Body of pancreas (tissue), 4 donors: ENCODE results near the gene CDH4.

Source experiments
- POLR2A ChIP-seq, 3 donors: fragments of 450-650 bp; IDR thresholded peaks; one replicate each; pipeline ENCODE4 v1.6.1; 2016; ENCODE audit warnings: antibody characterized with exemption in 3 of 3, mild to moderate bottlenecking in 2 of 3
- TF ChIP-seq, protein P1 (sequence below), 7 experiments: fragments of 450-650 bp in 4 of 7; fragments of 200-600 bp in 3 of 7; sonication (generic) in 3 of 7; IDR thresholded peaks; one replicate each; pipeline ENCODE4 v1.5.1; 2016 to 2019; ENCODE audit warnings: antibody characterized with exemption in 7 of 7

DNA sequence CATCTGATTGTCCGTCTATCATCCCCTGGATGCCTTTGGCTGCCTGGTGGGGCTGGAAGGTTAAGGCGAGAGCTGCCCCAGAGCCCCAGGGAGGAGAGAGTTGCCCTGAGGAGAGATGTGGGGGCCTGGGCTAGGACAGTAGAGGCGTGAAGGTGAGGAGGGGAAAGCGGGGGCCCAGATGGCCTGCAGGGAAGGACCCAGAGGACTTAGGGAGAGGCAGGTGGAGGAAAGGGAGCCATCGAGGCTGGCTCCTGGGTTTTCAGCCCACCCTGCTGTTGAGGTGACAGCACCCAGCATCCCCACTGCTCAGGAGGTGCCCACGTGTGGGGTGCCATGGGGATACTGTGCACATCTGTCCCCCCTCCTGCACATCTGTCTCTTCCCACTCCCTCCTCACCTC is 539.9 kb downstream of the CDH4 start:
- no peak for TF ChIP-seq POLR2A (IDR thresholded peaks at IDR 0.05)
- TF ChIP-seq, protein P1, sequence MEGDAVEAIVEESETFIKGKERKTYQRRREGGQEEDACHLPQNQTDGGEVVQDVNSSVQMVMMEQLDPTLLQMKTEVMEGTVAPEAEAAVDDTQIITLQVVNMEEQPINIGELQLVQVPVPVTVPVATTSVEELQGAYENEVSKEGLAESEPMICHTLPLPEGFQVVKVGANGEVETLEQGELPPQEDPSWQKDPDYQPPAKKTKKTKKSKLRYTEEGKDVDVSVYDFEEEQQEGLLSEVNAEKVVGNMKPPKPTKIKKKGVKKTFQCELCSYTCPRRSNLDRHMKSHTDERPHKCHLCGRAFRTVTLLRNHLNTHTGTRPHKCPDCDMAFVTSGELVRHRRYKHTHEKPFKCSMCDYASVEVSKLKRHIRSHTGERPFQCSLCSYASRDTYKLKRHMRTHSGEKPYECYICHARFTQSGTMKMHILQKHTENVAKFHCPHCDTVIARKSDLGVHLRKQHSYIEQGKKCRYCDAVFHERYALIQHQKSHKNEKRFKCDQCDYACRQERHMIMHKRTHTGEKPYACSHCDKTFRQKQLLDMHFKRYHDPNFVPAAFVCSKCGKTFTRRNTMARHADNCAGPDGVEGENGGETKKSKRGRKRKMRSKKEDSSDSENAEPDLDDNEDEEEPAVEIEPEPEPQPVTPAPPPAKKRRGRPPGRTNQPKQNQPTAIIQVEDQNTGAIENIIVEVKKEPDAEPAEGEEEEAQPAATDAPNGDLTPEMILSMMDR (IDR thresholded peaks at IDR 0.05) = no peak
